Activated CD4-positive, alpha-beta T cell treated with anti-CD3 and anti-CD28 coated beads, Interleukin-2, amount 10 ng/mL, durations not matched to agents 24 days and 14 days (primary cell): ENCODE results near the gene C6orf58. TPM values are rescaled to one million over a fixed set of nuclear protein-coding genes. Genes with fewer than 3 reads are reported as not detected.

ENCODE experiments used
- DNase-seq: peaks from one replicate; pipeline ENCODE4 v3.0.0; 2022
- H3K27ac Mint-ChIP-seq: one replicate; pipeline ENCODE4 v1.8.0; 2022; ENCODE audit warnings: mild to moderate bottlenecking, mixed read lengths
- H3K27me3 Mint-ChIP-seq: one replicate; pipeline ENCODE4 v1.8.0; 2022; ENCODE audit warnings: mixed read lengths
- H3K36me3 Mint-ChIP-seq: one replicate; pipeline ENCODE4 v1.8.0; 2022; ENCODE audit warnings: low read depth, mild to moderate bottlenecking, mixed read lengths
- H3K4me1 Mint-ChIP-seq: one replicate; pipeline ENCODE4 v1.8.0; 2021; ENCODE audit warnings: mixed read lengths
- H3K4me3 Mint-ChIP-seq: one replicate; pipeline ENCODE4 v1.8.0; 2022; ENCODE audit warnings: mild to moderate bottlenecking, moderate library complexity, mixed read lengths
- H3K9me3 Mint-ChIP-seq: one replicate; pipeline ENCODE4 v1.8.0; 2021; ENCODE audit warnings: mixed read lengths
- intact Hi-C: fragments of 100-400 bp; cut with micrococcal nuclease; formaldehyde crosslinking; loops from one replicate; pipeline ENCODE4 v1.15.1; 2023
- total RNA-seq: library from RNA; stranded (reverse); gene quantifications from 2 replicates; pipeline ENCODE4 v1.2.3, GENCODE V29; 2022

C6orf58 gene
- total RNA-seq, 1 donor from 2014 or later: not detected

DNA sequence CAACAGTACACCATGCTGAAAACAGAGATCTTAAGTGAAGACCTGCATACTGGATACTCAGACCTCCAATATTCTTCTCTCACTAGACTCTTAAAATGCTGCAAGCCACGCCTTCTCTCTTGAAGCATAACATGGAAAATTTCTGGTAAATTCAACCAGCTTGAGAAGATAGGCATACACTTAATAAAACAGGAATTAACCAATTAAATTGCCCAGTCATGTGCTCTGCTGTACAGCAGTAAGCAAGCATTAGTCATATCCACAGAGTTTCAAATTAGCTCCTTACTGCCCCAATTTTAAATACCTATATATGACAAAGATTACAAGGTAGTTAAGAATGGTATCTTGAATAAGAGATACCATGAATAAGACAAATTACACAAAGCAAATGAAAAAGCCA is 53.8 kb downstream of the C6orf58 start:
- intact Hi-C loops: no loop called here
- Mint-ChIP-seq H3K9me3 (no peaks in the 10 kb centered on the region), H3K36me3 (no peaks in the 10 kb centered on the region), H3K27ac (no peak overlapping the region), H3K27me3 (peaks cover 2% of the 10 kb centered on the region), H3K4me3 (no peak overlapping the region), H3K4me1 (no peaks in the 10 kb centered on the region)
- DNase-seq: no peak

DNA sequence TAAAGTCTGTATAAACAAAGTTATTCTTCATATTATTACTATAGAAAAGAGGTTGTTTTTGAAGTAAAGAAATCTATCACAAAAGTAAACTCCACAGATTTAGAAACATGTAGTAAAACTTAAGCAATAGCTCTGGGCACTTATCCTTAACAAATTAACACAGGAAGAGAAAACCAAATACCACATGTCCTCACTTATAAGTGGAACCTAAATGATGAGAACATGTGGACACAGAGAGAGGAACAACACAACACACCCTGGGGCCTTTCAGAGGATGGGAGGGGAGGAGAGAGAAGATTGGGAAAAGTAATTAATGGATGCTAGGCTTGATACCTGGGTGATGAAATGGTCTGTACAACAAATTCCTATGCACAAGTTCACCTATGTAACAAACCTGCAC is 57.2 kb downstream of the C6orf58 start:
- no peaks in the 10 kb centered on the region for H3K4me1 Mint-ChIP-seq
- H3K9me3 Mint-ChIP-seq: no peaks in the 10 kb centered on the region
- no peak overlapping the region for H3K27ac Mint-ChIP-seq
- no peaks in the 10 kb centered on the region for H3K27me3 Mint-ChIP-seq
- intact Hi-C loops: no loop called here
- no peak overlapping the region for H3K4me3 Mint-ChIP-seq
- H3K36me3 Mint-ChIP-seq: no peaks in the 10 kb centered on the region
- no peak for DNase-seq

- DNase-seq: no peak
- Mint-ChIP-seq H3K27me3 (no peaks in the 10 kb centered on the region), H3K4me1 (no peaks in the 10 kb centered on the region), H3K27ac (no peak overlapping the region), H3K9me3 (no peaks in the 10 kb centered on the region), H3K4me3 (no peak overlapping the region), H3K36me3 (no peaks in the 10 kb centered on the region)
- intact Hi-C loops: no loop called here
These were observed 58.1 kb downstream of the C6orf58 start for GRCh38 chr6:127635091-127635490.

DNA sequence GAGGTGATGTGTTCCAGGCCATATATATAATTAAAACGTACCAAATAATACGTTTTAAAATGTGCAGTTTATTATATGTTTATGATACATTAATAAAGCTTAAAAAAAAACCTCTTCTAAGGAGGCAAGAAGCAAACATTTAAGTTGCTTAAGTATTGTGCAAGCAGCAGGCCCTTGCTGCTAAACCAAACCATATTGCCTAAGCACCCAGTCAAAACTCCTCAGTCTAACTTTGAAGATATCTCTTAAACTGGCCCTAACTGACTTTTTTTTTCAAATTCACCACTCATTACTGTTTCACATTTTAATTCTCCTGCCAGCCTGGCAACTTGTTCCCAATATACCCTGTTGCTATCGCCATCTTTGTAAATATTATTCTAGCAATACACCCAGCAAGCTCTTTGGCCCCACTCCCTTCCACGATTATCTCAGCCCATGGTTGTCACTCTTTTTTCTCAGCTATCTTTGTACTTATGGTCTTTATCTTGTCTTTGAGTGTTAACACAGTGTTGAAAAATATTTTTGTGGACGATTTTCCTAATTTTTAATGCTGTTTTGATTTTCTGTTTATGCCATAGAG is 60.9 kb downstream of the C6orf58 start:
- no peaks in the 10 kb centered on the region for H3K9me3 Mint-ChIP-seq
- no peak for DNase-seq
- no peak overlapping the region for H3K27ac Mint-ChIP-seq
- H3K4me1 Mint-ChIP-seq: no peaks in the 10 kb centered on the region
- no peaks in the 10 kb centered on the region for H3K36me3 Mint-ChIP-seq
- H3K4me3 Mint-ChIP-seq: no peak overlapping the region
- peaks cover 2% of the 10 kb centered on the region for H3K27me3 Mint-ChIP-seq
- intact Hi-C loops: no loop called here

Other genes with a start within 250 kb of the C6orf58 start
- gene ECHDC1, start 233.6 kb upstream of the C6orf58 start, total RNA-seq: 60.2 and 63.1 TPM in 2 replicates
- 8.2 and 8.7 TPM in 2 replicates for gene KIAA0408, start 117.8 kb upstream of the C6orf58 start, total RNA-seq